WI38 (cell line): Measurements from ENCODE around the gene KLK15.

Experiments
- H3K4me3 ChIP-seq: 2 replicates; pipeline ENCODE4 v1.5.1; 2011; ENCODE audit warnings: low read depth, mild to moderate bottlenecking, control low read depth, low read length
- TF ChIP-seq, protein P1 (sequence below): IDR thresholded peaks from 2 replicates; pipeline ENCODE4 v1.5.1; 2012; ENCODE audit warnings: low read depth, mild to moderate bottlenecking, control low read depth, low read length

Gene KLK15

DNA sequence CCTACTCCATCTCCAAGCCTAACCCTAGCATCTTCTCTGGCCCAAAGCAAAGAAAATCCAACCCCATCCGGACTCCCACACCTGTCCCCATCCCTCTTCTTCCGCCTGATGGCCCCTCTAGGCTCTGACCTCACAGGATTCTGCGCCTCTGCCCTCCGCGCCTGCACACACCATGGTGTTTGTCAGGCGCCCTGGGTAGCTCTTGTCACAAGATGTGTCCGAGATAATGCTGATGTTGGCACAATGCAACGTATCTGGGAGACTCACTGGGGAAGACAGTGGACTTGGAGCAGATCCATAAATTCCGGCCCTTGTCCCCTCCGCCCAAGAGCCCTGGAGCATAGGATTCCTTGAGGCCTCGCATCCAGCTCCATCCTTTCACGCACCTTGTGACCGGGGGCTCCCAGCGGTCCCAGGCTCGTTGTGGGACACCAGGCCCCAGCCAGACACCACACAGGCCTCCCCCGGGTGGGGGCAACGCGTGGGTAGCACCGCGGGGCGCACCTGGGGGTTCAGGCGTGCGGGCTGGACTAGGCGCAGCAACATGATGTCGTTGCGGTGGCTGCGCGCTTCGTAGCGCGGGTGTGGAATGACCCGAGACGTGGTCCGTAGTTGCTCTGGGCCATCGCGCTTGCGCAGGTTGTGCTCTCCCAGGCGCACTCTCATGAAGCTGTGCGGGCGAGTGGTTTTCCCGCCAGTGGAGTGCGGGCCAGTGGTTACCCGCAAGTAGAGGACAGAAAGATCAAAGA is 6.7 kb downstream of the KLK15 start:
- TF ChIP-seq, protein P1, sequence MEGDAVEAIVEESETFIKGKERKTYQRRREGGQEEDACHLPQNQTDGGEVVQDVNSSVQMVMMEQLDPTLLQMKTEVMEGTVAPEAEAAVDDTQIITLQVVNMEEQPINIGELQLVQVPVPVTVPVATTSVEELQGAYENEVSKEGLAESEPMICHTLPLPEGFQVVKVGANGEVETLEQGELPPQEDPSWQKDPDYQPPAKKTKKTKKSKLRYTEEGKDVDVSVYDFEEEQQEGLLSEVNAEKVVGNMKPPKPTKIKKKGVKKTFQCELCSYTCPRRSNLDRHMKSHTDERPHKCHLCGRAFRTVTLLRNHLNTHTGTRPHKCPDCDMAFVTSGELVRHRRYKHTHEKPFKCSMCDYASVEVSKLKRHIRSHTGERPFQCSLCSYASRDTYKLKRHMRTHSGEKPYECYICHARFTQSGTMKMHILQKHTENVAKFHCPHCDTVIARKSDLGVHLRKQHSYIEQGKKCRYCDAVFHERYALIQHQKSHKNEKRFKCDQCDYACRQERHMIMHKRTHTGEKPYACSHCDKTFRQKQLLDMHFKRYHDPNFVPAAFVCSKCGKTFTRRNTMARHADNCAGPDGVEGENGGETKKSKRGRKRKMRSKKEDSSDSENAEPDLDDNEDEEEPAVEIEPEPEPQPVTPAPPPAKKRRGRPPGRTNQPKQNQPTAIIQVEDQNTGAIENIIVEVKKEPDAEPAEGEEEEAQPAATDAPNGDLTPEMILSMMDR: no peak
- no peak overlapping the region for H3K4me3 ChIP-seq

DNA sequence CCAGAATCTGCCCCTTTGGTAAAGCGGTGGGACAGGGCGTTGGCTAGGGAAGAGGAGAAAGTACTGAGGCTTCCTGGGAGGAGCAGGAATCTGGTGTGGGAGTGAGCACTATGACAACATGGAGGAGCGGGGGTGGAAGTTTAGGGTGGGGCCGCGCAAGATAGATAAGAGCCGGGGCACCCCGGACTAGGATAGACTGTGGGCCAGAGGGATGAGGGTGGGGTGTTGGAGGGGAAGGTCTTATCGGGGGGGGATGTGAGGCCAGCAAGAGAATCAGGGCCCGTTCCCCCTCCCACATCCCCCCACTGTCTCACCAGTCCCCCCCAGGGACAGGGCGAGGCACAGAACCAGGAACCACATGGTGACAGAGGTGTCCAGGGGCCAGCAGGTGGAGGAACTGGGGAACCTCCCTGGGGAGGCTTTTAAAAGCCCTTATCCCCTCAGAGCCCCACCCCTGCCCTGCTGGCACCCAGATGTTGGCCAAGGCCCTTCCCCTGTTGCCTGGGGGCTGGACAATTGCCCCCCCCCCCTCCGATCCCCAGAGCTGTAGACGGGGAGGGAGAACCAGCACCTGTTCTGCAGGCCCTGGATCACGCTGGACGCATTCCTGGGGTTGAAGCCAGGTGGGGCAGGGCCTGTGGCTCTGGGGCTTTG is 9.9 kb downstream of the KLK15 start, which contains the start of gene KLK1:
Gene KLK1 (minus strand): TSS at position 399 of the 654 bp plus-strand sequence. CDS start 39 bp downstream, at position 360.
- H3K4me3 ChIP-seq: no peak within 1 kb of the TSS
- TF ChIP-seq, protein P1: no peak

DNA sequence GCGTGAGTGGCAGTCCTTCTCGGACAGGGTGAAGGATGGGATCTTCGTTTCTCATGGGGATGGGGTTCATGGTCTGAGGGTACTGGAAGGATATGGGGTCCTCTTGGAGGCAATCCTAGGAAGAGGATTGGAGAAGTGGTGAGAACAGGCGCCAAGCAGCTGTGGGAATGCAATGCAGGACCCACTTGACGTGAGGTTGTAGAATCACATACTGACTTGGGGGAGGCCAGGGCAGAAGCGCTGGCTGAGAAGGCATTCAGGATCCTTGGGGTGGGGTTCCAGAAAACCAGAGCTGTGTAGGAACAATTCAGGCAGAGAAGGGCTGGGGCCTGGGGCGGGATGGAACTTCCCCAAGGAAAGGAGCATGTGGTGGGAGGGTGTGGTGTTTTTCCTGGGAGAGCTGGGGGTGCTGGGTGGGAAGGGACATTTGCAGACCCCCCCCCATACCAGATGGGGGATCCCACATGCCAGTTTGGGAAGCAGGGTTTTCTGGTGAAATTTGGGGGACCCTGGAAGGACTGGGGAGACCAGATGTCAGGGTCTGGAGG is 10.6 kb downstream of the KLK15 start:
- TF ChIP-seq, protein P1: no peak
- H3K4me3 ChIP-seq: no peak overlapping the region

DNA sequence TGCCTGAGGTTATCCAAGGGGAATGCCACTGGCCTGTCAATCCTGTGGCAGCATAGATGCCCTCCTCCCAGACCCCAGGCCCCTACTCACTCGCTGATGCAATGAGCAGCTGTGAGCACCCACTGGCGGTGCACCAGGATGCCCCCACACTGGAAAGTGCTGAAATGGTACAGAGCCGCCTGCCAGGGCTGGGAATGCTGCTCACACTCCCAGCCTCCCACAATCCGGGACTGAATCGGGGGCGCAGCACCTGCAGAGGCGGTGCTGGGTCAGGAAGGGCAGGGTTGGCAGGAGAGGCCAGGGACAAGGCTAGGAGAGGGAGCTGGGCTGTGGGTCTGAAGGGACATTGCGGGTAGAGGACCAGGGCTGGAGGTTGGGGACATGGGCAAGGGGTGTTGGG is 11.8 kb downstream of the KLK15 start:
- TF ChIP-seq, protein P1: no peak
- no peak overlapping the region for H3K4me3 ChIP-seq

DNA sequence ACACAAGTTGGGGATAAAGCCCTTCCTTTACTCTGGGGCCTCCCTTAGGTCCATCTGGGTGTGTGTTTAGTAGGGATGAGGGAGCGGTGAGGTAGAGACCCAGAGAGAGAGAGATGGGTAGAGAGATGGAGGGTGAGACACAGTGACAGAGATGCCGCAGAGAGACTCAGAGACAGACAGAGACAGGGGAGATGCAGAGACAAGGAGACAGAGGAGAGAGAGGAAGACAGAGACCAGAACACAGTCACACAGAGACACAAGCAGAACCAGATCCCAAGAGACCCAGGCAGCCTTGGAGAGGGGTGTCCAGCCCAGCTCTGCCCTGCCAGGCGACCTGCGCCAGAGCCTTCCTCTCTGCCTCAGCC is 12.1 kb downstream of the KLK15 start:
- no peak overlapping the region for H3K4me3 ChIP-seq
- TF ChIP-seq, protein P1: no peak

DNA sequence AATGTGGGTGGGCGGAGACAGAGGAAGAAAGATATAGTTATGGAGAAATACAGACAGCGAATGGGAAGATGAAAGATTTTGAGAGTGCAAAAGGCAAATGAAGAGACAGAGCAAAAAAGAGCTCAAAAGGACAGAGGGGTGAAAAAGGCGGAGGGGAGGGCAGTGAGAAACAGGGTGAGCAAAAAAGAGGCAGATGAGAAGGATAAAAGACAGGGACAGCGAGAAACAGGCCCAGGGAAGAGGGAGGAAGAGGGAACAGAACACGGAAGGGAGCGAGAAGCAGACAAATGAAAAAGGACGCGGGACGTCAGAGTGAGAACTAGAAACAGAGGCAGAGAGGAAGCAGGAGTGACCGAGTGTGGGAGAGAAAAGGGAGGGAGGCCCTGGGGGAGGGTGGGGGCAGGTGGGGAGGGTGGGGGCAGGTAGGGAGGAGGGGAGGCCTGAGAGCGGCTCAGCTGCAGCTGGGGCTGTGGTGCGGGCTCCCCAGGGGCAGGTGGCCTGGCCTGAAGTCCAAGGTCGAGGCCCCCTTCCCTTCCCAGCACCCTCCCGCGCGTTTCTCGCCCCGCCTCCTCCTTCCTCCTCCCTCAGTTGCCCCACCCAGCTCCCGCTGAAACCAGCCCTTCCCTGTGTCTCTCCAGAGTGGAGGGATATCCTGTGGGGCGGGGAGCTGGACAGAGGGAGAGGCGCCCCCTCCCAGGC is 12.7 kb downstream of the KLK15 start:
- H3K4me3 ChIP-seq: no peak overlapping the region
- TF ChIP-seq, protein P1: no peak

DNA sequence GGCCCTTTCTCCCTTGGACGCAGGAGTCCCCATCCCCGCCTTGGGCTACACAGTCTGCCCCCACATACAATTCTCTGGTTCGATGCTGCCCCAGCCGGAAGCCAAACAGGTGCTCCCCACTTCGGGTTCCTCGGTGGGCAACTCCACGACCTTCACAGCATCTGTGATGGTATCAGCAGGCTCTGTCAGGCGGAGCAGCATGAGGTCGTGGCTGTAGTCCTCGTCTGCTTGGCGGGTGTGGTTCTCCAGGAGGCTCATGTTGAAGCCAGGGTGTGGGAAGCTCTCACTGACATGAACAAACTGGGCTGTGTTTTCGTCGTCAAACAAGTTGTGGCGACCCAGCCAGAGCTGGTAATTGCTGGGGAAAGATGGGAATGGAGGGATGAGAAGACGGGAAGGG is 13.3 kb downstream of the KLK15 start:
- TF ChIP-seq, protein P1: no peak

More for the DNA sequence above, 13.3 kb downstream of the KLK15 start:
- H3K4me3 ChIP-seq: no peak overlapping the region
